ENCODE results near the gene REPS2.

Gene REPS2

DNA sequence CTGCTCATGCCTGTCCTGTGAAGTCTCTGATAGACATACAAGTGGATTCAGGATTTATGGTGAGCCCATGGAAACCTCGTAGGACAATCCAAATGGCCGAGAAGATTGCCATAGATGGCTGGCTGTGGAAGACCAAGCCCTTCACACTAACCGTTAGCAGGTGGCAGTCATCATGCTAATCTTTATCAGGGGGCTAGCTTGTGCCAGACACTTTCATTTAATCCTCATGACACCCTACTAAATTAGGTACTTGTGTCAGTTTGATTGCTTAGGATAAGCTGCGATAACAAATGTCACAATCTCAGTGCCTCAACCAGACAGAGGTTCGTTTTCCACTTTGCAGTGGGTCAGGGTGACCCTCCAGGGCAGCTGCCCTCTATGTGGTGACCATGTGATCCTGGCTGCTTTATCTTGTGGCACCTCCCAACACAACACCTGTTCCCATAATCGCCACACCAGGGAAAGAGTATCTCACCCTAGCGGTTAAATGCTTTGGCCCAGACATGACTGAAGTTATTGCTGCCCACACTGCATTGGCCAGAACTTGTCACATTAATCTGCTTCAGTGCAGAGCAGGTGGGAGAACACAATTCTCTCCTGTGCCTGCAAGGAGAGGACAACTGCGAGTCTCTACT is 60.8 kb downstream of the REPS2 start:
- FAIRE-seq: no peak

DNA sequence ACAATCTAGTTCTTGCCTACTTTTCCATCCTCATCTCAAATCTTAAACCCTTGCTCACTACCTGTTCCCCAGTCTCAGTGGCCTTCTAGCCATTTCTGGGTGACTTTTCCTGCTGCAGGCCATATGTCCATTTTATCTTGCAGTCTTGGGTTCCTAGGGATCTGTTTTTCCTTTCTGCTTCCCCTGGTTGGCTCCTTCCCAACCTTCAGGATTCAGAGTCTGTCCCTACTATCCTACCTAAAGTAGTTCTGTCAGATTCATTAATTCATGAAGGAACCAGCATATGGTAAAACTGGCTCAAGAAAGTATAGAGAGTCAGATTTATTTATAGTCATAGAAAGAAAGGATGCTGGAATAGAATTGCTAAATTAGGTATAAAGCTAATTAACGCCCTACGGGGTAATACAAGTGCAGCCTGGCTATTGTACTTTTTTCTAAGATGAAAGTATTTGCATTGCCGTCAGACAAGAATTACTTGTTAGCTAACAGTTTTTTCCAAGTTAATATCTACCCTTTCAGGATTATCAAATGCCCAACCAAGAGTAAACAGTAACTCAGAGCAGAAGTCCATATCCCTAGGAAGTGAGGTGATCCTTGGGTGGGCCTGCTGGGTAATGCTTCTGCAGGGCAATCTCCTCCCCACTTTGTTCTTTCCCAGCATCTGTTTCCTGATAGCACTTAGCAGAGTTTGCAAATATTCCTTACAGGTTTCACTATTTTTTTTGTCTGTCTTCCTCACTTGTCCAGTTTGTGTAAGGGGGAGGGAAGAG is 63.6 kb downstream of the REPS2 start:
- no peak for FAIRE-seq

DNA sequence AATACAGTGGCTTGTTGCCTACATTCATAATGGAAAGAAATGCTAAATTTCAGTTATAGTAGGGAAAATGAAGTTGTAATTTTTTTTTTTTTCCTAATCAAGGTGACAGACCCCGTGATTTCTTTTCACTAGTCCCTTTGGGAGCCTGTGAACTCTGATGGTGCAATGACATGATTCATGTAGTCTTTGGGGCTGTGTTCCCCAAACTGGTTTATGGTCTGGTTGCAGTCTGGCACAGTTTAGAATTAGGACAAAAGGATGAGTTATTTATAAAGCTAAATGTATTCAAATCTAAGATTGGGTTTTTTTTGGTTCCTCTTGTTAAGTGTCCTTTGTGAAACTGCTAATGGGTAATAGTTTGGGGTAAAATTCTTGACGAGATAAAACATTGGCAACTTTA is 66.0 kb downstream of the REPS2 start:
- FAIRE-seq: no peak

DNA sequence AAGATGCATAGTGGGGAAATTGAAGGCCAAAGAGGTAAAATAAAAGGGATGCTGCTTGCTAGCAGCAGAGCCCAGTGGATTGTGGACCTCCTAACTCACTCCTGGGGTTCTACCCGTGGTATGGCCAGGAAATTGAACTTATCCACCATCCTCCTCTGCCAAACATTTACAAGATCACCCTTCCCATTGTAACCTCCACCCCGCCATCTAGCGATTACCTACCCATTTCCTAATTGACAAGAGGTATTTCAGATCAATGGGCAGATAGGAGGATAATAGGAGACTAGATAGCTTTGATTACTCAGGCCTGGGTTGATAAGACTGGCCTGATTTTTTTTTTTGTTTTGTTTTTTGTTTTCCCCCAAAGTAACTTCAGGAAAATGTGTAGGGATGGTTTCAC is 67.8 kb downstream of the REPS2 start:
- peak; percentile 24 for FAIRE-seq

DNA sequence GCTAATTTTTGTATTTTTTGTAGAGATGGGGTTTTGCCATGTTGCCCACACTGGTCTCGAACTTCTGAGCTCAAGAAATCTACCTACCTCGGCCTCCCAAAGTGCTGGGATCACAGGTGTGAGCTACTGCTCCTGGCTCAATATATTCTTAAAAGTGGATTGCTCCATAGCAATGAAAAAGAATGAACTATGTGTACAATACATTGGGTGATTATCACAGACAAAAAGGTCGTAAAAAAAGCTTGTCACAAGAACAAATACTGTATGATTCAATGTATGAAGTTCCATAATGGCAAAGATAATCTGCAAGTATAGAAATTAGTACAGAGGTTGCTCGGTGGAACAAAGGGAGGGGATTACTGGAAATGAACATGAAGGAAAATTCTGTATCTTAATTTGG is 70.7 kb downstream of the REPS2 start:
- peak; percentile 73 for FAIRE-seq

DNA sequence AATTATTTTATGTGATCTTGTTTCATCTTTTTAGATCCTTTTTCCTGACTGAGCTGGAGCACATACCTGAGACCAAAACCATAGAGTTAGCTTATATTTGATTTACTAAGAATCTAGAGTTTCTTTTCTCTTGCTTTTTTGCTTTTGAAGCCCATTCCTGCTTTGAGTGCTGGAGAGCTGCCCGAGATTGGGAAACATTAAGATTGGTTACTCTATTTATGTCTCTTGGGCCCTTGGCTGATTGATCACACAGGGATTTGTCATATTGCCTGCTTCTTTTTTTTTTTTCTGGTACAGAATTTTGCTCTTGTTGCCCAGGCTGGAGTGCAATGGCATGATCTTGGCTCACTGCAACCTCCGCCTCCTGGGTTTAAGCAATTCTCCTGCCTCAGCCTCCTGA is 73.9 kb downstream of the REPS2 start:
- no peak for FAIRE-seq

DNA sequence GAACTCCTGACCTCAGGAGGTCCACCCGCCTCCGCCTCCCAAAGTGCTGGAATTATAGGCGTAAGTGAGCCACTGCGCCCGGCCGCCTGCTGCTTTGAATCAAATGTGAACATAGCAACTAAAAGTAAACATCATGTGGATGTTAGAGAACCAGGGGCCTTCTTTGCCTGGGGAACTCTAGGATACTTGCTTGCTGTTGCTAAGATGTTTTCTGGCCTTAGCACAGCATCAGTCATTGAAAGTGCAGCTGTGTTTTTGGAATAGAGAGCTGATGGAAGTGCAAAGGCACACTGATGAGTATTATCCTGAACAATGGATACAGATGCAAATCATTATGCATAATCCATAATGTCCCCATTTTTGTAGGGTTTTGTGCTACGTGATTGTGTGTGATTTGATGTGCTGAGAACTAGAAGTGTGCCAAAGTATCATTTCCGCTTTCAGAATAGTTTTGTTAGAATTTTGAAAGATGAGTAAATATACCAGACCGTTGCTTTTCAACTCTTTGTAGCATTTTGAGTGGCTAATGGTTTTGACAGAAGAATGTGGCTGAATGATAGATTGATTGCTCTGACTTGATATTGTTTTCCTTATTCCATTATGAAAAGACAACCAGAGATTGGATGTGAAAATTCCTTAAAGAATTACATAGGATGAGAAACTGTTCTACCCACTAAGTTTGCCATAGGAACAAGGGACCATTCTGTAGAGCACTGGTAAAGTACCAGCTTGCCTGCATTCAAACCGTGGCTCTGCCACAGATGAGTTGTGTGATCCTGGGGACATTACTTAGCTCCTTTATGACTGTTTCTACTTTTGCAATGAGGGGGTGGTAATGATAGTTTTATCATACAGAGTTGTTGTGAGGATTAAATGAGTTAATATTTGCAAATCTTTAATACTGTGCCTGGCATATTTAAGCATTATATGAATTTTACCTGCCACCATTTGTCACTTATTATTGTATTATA is 74.7 kb downstream of the REPS2 start:
- FAIRE-seq: peak; percentile 72

DNA sequence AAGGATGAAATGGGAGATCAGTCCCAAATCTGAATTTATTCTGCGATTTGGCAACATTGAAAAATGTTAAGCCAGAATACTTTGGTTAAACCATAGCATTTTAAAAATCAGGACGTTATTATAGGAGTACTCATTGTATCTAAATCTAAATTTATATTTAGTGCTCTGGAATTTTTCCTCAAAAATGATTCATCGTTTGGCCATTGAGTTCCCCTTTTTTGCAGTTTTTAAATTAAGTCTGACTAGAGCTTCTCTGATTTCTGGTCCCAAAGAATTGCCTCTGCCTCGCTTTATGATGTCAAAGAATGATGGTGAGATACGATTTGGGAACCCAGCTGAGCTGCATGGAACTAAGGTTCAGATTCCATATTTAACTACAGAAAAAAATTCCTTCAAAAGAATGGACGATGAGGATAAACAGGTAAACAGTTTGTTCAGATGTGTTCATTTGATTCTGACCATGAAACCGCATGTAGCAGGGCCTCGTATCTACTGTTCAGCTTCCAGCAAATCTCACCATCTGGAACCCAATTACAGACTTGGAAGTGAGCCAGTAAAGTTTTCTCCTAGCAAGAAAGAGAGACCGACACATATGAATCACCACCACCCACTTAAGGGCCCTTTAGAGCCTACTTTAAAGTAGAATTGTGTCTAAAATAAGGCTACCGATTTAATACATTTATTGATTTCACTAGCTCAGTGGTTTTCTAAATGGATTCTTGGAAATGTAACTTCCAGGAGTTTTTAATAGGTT is 75.6 kb downstream of the REPS2 start:
- peak; percentile 83 for FAIRE-seq

DNA sequence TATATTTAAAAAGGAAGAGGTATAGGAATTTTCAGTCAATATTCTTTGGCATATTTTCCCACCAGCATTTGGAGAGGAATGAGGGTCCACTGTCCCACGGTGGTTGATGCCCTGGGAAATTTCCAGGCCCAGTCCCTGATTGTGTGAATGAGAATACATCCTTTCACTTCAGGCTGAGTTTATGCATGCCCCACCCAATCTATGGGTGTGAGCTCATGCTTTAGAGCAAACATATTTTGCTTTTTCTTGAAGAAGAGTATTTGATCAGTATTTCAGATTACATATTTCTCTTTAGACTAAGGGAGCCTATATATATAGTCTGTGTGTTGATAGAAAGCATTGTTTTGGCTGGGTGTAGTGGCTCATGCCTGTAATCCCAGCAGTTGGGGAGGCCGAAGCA is 77.2 kb downstream of the REPS2 start:
- FAIRE-seq: no peak

DNA sequence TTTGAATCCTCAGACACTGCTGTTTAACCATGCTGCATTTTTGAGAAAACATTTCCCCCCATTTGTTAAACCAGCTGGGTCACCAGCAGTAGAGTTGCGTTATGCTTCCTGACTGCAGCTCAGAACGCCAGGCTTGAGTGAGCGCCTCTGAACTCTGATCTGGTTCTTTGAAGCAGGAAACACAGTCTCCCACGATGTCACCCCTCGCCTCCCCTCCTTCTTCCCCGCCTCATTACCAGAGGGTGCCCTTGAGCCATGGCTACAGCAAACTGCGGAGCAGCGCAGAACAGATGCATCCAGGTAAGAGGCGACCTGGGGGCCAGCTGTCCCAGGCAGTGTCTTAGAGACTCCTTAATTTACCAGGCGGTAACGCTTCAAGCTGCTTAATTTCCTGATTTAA is 78.4 kb downstream of the REPS2 start:
- FAIRE-seq: no peak

DNA sequence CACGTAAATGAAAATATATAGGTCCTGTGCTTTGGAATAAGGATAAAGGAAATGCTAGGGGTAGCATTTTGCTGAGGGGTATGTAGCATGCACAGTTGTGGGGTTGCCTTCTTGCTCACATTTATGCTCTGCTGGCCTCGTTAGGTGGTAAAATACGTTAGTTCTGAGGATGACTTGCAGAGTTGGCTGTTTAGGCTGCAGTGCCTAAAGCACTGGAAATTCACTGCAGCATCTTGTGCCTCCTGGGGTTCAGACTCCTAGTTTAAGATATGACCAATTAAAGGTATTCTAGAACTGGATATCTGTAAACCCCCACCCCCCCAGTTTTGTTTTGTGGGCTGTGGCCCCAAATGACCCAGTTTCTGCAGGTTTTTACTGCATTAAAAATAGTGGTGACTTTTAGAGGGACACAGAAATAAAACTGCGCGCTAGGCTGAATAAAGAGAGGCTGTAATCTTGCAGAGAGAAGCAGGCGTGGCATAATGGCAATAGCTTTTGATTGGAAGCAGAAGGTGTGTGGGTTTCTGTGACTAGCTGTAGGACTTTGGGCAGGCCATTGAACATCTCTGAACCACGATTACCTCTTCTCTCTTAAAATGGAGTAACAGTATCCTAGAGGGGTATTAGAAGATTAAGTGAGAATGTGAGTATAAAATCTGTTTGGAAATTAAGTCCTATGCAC is 79.3 kb downstream of the REPS2 start:
- FAIRE-seq: peak; percentile 10

DNA sequence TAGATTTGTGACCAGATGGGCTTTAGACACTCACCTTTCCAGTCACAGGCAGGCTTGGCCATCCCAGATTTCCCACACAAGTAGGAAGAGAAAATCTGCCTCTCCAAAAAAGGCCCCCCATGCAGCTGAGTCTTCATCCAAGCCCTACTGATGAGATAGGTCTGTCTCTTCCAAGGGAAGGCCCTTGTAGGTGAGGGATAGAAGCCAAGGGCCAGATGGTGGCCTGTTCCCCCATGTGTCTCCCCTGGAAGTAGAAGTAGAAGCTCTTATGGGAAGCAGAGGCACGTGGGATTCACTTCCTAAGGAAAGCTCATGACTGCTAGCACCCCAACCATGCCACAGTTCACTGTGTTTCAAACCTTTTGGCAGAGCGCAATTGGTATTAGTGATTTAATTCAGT is 81.5 kb downstream of the REPS2 start:
- FAIRE-seq: no peak

DNA sequence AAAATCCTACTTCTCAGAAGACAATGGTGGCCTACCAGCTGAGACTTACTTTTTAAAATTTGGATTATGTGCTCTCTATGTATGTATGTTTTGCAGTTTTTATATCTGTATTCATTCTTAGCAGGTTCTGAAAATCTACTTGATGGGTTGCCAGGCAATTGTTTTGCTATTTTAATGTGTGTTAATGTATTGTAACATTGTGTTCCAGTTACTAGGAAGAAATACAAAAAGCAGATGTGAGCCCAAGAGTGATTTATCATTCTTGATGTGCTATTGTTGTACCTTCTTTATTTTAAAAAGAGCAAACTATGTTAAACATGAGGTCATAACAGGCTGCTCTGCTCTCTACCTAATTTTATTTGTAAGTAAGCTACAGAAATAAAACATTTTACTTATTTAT is 81.9 kb downstream of the REPS2 start:
- no peak for FAIRE-seq

DNA sequence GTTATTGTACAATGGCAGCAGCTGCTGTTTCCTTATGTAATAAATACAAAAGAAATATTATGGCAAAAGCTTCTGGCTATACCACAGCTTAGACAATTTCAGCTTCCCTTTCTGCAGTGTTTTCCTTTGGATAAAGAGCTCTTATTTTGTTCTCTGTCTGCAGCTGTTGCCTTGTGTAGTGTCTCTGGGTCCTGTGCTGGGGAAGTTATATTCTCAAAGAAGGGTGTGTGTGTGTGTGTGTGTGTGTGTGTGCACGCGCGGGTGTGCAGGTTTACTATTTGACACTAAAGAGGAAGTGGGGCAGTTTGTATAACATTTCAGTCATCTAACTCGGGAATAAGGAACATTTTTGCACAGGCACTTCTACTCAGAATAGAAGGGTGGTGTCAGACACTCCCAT is 83.6 kb downstream of the REPS2 start:
- no peak for FAIRE-seq

DNA sequence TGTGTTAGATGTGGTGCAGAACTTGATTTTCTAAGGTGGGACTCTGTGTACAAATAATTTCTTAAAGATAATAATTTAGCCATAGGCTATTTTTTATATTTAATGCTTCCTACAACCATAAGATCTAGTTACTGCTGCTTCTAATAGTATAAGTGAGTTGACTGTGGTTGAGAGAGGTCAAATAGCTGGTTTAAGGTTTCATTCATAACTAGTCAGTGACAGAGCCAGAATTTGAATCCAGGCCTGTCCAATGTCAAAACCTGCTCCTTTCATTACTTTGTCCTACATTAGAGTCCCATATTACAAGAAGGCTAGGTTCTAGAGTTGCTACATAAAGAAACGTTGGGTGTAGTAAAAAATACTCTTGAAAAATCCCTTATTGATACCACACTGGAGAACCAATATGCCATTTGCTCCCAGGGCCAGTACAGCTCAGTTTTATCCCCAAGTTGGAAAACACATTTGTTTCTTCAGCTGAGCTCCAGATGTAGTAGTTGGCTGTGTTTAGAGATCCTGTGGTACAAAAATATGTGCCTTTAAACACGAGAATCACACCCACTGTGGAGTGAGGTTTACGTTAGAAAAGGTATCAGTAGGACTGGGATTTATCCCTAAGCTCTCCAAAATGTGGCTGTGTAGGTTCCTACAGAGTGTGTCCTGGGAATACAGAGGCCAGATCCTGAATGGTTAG is 84.3 kb downstream of the REPS2 start:
- FAIRE-seq: no peak

DNA sequence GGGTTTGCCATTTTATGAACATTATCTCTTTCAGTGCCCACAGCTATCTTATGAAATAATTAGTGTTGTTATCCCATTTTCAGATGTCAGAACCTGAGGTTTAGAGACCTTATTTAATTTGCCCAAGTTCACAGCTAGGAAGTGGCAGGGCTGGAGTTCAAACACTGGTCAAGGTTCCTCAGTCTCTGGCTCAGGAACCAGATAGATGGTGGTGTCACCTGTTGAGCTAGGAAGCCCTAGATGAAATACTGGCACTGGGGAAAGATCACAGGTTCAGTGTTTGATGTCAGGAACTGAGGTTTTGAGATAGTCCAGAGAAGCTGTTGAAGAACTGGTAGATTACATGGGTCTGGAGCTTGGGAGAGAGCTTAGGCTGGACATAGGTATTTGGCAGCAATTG is 85.4 kb downstream of the REPS2 start:
- no peak for FAIRE-seq

DNA sequence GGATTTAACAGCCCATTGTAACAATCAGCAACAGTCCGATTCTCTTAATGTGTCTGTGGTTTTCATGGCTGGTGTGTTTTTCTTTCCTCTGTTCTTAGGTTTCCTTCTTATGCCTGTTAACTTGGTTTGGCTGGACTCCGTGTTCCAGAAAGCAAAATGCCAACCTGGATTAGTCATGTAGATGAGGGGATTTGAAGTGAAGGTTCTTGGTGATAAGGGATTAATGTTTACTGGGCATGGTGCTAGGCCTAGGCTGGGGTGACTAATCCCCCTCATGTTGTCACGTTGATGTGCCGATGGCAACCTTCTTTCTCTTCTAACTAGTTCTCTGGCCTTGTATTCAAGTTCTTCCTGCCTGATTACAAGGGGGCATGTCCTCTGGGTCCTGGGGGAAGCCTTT is 85.9 kb downstream of the REPS2 start:
- no peak for FAIRE-seq

DNA sequence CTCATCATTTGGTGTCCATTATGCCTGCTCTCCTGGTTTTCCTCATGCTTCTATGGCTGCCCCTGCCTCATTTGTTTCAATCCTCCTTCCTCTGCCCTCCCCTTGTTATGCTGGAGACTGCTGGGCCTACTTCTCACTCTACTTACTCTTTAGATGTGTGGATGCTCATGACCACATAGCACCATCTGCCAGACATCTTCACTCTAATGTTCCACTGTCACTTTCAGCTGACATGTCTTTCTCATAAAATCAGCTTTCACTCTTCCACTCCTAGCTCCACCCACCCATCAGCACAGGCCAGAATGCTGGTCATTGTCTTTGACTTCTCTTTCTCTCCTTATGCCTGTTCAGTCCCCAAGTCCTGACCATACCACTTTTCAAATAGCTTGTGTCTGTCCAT is 86.8 kb downstream of the REPS2 start:
- FAIRE-seq: no peak

DNA sequence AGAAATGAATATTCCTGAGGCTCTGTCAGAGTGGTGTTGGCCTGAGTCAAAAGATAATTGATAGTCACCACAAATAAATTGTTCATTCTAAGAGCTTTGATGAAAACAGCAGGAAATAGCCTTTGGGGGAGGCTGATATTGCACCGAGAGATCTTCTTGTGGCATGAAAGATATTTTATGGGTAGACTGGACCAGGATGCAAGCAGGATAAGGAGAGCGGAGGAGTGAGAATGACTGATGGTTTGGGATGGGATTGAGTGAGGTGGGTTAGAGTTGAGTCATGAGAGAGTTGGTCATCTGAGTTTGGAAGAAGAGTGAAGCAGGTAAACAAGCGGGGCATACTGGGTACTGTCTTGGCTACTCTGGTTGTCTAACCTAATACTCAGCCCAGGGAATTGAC is 88.7 kb downstream of the REPS2 start:
- FAIRE-seq: no peak

DNA sequence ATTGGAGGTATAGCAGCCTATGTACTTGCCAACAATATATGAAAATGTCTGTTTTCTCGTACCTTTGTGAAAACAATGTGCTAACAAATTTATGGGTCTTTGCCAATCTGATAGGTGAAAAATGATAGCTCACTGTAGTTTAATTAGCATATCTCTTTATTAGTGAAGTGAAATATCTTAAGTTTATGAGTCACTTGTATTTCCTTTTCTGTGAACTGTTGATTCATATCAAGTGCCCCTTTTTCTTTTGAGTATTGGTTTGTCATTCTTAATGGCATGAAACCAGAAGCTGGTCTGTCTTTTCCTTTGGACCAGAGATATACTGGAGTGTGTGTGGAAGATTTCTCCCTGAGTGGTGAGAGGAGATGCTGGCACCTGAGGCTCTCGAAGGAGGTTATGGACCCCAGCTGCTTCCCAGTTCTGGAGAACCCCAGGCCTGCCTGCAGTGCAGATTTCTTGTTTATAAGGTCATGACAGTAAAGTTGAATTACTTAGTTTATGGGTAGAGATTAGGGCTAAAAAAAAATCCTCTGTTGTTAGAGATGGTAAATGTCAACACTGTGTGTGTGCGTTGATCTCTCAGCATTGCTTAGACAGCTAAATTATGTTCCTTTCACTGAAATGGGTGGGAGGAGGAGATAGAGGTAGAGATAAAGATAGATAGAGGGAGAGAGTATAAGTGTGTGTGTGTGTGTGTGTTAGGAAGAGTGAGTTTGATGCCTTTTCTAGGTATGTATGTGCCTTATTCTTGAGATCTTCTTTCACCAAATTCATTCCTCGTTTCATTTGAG is 89.9 kb downstream of the REPS2 start:
- no peak for FAIRE-seq

DNA sequence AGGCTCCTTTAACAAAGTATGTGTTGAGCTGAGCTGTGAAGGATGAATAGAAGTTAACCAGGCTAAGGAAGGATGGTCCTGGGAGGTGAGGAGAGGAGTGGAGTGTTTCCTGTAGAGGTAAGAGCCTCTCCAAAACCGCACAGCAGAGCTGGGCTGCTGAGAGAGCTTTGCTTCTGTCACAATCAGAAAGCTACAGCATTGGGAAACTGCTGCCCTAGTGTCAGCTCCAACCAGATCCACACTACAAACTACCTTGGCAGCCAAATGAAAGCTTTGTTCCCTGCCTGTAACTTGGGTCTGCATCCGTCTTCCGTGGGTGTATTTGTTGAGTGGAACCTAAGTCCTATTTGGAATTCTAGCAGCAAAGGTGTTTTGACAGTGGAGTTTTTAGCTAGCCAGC is 91.8 kb downstream of the REPS2 start:
- no peak for FAIRE-seq

Data from colon (tissue), 2 donors.